ENCODE measurements around the gene PCID2. TPM values are rescaled to one million over a fixed set of nuclear protein-coding genes. Genes with fewer than 3 reads are reported as not detected.
"Not testable (repeated sequence)": the region's sequence is repeated elsewhere in the genome, so short reads cannot be mapped to it uniquely, and the experiment has no call there.

Gene PCID2
- total RNA-seq, result 35.0 and 40.1 TPM in 2 replicates

DNA sequence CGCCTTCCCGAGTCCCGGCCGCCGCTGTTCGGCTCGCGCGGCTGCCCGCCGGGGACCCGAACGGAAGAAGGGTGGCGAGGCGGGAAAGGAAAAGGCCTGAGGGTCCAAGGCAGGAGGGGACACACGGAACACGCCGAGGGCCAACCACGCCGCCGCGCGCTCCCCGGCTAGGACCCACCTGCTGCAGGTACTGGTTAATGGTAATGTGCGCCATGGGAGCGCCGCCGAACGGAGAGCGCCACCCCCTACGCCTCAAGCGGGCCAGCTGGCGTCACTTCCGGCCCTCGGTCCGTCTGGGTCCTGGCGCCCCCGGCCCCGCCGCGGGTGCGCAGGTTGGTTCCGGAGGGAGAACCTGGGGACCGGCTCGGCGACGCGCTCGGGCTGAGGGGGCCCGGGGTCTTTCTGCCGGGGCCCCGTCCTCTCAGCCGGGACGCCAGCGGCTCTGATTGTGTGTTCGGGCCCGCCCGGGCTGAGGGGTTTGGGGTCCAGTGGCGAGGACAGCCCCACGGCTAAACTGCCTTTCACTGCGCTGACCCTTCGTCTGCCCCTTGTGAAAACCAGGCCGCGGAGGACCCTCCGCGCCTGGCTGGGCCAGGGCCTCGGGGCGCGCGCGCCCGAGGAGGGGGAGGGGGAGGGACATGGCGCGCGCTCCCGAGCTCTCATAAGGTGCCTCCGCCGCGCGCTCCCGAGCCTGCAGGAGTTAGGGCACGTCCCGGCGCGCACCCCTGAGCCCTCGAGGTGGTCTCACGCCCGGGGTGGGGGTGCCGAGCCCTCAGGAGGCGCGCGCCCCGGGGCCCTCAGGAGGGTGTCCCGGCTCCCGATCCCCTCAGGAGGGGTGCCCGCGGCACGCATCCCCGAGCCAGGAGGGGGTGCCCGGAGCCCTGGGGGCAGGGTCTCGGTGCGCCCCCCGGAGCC lies at the start of gene PCID2:
TSS of gene PCID2 (minus strand) at position 249 of the 915 bp plus-strand sequence. CDS start at position 214, 35 bp downstream.
- no peak for DNase-seq (ENCODE audit: extremely low read depth, low read depth, low spot score)

DNA sequence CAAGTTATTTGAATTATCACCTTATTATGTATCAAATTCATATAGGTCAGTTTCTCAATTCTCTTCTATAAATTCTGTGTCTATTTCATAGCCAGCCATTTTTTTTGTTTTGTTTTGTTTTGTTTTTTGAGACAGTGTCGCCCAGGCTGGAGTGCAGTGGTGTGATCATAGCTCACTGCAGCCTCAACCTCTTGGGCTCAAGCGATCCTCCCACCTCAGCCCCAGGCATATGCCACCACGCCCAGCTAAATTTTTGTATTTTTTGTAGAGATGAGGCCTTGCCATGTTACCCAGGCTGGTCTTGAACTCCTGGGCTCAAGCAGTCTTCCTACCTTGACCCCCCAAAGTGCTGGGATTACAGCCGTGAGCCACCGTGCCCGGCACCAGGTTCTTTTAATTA lies 49.4 kb upstream of the PCID2 start:
- DNase-seq (ENCODE audit: extremely low read depth, low read depth, low spot score), result not testable (repeated sequence)

DNA sequence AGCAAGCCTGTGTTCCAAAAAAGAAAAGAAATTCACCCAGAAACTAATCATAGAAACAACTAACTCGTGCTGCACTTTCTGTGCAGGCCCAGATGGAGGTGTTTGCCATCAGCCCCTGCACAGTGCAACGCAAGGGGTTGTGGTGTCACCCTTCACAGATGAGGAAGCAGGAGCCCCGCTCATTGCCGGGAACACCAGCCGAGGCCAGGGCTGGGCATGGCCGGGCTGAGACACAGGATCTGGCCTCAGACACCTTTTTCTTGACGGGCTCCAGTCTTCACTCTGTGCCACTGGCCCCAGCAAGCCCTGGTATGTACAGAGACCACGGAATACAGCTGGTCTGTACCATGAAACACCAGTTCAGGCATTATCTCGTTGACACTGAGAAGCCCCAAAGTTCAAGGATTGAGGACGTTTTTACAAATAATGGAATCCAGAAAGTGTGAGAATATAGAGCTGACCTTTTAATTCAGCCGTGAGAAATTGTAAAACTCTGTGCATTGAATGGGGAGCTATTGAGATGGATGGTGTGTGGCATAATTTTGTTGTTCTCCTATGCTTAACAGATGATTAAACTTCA lies 44.1 kb upstream of the PCID2 start:
- no peak for DNase-seq (ENCODE audit: extremely low read depth, low read depth, low spot score)

DNA sequence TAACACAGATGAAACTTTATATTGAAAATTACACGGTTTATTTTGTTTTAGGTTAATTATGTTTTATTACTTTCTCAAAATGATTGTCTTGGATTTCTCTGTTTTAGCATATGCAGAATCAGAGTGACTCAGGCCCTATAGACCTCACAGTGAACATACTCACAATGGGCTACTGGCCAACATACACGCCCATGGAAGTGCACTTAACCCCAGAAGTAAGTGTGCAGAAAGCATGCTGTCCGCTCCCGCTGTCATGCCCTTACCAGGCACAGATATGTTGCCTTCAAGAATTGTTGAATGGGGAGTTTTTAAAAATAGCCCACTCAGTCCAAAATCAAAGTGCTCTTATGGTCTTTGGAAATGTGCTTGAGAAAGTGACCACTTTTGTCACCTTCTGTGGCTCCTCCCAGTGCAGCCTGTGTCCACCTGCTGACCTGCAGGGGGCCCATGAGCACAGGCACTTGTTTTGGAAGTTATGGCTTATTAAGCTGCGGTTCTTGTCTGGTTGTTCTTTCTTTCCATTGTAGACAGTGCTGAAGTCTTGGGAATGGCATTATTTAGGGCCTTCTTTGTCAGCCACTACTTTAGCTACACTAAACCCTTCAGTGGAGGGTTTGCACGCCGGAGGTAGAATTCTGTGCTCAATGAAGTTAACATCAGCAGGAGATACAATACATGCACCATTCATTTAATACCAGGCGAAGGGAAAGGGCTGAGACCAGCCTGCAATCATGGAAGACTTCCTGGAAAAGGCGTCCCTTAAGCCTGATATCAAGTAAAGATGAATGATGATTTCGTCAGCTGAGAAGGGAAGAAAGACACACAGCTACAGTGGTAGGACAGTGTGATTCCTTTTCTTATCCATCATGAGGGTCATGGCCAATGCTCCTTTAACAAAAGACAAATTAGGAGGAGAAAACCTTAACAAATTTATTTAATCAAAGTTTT lies 37.7 kb upstream of the PCID2 start:
- DNase-seq (ENCODE audit: extremely low read depth, low read depth, low spot score), result no peak

DNA sequence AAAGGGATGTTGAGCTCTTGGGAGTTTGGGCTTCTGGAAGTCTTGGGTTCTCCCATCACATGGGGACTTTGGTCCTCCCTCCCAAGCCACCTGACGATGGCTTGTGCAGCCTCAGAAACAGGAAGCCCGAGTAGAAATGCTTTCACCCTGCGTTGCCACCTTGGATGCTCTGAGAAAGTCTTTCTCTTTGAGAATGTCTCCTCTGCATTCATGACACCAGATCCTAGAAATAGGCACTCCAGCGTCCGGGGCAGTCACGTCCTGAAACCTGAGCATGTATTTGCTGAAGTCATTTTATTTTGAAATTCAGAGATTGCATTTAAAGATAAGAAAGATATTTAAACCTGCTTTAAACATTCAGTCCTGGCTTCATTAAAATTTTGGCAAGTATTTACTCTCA lies 35.4 kb upstream of the PCID2 start:
- no peak for DNase-seq (ENCODE audit: extremely low read depth, low read depth, low spot score)

DNA sequence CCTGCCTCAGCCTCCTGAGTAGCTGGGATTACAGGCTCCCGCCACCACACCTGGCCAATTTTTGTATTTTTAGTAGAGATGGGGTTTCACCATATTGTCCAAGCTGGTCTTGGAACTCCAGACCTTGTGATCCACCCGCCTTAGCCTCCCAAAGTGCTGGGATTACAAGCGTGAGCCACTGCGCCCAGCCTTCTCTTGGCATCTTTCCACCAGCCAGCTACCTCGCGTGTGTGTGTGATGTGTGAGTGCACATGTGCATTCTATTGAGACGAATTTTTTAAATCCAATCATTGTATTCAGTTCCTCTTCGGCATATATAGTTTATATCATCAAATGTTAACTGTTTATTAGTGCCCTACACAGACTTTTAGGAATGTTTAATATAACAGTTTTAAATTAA lies 33.2 kb upstream of the PCID2 start:
- DNase-seq (ENCODE audit: extremely low read depth, low read depth, low spot score), result not testable (repeated sequence)

DNA sequence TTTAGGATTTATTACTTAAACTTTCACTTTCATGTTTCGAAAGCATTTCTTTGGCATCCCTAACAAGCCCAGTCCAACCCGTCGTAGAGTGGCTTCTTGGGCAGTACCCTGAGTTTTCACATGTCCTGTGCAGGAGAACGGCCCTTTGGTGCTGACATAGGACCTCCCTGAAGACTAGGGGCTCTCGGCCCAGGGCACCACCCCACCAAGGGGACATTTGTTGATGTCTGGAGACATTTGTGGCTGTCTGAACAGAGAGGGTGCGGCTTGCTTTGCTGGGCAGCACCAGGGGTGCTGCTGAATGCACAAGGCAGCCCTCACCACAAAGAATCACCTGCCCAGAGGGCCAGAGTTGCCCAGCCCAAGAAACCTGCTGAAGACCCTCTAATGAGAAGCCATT lies 31.5 kb upstream of the PCID2 start:
- no peak for DNase-seq (ENCODE audit: extremely low read depth, low read depth, low spot score)

DNA sequence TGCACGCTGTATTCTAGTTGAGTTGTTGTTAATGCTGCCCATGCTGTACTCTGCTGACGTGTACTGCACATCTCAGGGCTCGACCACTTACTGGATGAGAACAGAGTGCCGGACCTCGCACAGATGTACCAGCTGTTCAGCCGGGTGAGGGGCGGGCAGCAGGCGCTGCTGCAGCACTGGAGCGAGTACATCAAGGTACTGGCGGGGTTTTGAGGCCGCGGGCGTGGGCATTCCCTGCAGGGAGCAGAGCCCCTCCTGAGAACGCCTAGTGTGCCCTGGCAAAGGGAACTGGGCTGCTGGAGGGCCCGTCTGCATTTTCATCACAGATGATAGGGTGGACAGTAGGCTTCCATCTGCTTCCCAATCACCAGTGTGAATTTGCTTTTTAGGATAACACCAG lies 30.9 kb upstream of the PCID2 start:
- DNase-seq (ENCODE audit: extremely low read depth, low read depth, low spot score), result no peak

DNA sequence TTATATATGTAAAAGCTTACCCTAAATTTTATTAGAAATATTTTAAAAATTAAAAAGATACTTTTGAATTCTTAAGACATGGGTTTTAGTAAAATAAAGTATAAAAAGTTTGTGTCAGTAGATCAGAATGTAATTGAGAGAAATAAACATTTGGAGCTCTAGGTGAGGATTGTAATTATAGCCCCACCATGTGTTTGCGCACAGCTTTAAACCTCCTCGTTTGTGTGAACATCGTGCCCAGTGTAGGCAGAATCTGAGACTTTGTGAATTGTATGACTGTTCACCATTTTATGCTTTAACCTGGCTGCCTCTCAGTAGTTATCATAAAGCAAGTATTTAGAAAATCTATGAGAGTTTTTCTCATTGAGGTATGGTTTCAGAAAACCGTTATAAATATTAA lies 30.1 kb upstream of the PCID2 start:
- no peak for DNase-seq (ENCODE audit: extremely low read depth, low read depth, low spot score)

DNA sequence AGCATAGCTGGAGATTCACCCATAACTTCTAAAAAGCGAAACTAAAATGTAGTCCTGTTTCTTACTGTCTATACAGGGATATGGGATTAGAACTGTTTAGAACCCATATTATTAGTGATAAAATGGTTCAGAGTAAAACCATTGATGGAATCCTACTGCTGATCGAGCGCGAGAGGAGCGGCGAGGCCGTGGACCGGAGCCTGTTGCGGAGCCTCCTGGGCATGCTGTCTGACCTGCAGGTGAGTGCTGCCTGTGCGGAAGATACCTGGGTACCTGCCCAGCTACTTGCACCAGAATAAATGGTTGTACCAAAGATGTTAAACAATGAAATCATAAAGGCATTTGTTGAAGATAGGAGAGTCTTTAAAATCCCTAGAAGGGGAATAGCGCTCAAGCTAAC lies 24.6 kb upstream of the PCID2 start:
- no peak for DNase-seq (ENCODE audit: extremely low read depth, low read depth, low spot score)

DNA sequence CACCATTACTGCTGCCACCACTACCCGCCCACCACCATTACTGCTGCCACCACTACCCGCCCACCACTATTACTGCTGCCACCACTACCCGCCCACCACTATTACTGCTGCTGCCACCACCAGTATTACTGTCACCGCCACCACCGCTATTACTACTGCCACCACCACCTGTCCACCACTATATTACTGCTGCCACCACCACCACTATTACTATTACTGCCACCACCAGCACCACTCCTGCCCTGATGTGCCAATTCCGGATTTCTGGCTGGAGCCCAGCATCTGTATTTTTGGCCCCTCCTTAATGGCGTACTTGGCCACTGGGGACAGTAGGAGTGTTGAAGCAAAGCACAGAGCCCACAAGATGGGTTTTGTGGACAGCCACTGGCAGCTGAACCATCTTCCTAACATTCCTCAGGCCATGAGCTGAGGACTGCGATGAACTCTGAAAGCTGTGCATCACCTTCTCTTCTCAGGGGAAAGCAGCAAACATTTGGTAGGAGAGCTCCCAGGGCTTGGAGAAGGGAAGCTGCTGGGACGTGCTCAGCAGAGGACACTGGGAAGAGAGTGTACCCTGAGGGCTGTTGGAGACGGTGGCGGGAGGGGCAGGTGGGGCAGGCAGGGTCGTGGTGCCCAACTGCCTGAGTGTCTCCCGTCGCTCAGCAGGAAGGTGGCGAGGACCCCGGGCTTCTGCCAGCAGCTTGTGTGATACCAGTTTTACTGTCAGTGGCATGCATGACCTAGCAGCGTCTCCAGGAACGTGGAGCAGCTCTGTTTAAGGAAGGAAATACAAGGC lies 23.9 kb upstream of the PCID2 start:
- DNase-seq (ENCODE audit: extremely low read depth, low read depth, low spot score), result no peak

DNA sequence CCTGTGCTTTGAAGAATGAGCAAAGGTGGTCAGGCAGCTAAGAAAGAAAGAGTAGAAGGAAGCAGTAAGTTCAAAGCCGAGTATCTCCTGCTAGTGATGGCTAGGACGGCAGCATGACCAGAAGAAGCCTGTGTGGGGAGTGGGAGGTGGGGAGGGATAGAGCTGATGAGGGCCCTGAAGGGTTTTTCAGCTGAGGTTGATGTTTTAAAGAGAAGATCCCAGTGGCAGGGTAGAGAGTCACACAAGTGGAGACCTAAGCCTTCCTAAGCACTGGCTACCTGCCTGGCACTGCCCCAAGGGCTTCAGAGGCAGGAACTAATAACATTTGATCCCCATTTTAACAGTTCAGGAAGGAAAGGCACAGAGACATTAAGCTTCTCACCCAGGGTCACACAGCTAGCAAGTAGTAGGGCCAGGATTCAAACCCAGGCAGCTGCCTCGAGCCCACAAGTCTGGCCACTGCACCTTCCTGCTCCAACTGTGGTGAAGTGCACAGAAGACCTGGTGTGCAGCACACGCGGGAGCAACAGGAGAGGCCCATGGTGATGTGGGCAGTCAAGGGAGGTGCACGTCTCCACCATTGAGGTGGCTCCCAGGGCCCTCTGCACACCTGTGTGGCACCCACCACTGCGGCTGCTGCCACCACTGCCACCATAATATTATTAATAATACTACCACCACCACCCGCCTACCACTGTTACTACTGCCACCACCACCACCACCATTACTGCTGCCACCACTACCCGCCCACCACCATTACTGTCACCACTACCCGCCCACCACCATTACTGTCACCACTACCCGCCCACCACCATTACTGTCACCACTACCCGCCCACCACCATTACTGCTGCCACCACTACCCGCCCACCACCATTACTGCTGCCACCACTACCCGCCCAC lies 23.1 kb upstream of the PCID2 start:
- DNase-seq (ENCODE audit: extremely low read depth, low read depth, low spot score), result no peak

DNA sequence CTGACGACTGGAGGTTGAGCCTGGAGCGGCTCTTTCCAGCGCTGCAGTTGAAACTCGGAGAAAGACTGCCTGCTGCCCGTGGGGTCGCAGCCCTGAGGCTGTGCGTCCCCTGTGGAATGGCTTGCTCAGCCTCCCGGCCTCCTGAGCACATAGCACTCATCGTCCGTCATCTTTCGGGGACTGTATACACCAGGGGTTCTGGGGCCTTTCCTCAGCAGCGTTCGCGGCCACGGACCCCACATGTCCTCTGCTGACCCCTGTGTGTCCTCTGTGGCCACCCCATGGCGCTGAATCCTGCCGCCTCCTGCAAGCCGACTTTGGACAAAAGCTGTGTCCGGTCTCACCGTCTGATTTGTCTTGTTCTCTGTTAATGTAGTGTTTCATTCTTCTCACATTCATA lies 21.3 kb upstream of the PCID2 start:
- no peak for DNase-seq (ENCODE audit: extremely low read depth, low read depth, low spot score)

DNA sequence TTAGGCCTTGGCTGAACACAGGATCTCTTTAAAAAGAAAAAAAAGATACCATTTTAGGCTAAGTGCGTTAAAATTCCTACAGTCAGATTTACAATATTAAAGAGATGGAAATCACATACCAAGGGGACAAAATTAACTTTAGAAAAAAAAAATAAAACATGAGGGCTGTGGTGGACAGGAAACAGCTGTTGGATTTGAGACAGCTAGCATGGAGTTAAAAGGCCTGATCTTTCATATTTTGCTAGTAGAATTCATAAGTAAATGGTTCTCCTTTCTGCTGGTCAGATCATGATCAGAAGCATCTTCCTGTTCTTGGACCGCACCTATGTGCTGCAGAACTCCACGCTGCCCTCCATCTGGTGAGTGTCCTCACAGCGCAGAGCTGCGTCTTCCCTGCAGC lies 20.7 kb upstream of the PCID2 start:
- no peak for DNase-seq (ENCODE audit: extremely low read depth, low read depth, low spot score)

DNA sequence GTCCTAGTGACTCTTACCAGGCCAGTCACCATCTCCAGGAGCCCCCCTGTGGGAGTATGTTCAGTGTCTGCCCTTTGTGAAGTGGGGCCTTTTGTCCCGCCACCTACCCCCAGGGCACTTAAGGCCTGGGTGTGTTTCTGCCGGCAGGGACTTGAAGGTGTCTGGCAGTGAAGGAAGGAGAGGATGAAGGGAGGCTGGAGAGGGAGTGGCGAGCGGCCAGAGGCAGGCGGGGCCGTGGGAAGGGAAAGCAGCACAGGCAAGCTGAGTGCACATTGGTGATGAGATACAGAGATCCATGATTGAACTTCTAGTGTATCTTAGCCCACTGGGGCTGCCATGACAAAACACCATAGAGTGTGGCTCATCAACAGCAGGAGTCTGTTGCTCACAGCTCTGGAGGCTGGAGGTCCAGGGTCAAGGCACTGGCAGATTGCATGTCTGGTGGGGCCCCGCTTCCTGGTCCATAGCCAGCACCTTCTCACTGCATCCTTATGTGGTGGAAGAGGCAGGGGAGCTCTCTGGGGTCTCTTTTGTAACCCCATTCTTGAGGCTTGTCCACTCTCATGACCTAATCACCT lies 18.5 kb upstream of the PCID2 start:
- no peak for DNase-seq (ENCODE audit: extremely low read depth, low read depth, low spot score)

DNA sequence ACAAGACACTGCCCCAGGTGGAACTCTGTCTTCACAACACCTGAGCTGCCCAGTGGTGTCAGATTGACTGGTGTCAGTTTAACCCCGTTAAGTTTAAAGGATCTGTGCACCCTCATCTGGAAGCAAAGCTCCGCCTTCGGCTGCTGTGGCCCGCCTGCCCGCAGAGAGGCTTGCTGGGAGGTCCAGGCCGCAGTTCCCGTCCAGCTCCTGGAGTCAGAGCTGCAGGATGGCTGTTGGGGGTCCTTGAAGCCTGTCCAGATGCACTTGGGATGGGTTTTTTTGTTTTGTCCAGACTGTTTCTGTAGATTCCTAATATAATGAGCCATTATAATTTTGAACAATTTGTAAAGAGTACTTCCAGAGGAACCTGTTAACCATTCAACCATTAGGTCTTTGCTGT lies 17.0 kb upstream of the PCID2 start:
- no peak for DNase-seq (ENCODE audit: extremely low read depth, low read depth, low spot score)

DNA sequence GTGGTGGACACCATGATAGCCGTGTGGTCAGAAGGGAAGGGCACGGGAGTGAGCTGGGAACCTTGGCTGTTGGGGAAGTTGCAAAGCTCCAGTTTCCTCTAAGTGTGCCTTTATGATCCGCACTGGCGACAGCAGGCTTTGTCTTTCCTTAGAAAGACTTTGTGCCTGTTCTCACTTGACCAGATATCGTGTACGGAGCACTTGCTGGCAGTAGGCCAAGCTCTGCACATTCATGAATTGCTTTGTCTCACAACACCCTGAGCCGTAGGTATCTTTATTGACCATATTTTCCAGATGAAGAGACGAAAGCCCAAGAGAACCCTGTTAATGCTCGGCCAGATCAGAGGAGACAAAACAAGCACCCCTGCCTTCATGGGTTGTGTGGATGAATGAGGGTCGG lies 16.0 kb upstream of the PCID2 start:
- DNase-seq (ENCODE audit: extremely low read depth, low read depth, low spot score), result no peak

DNA sequence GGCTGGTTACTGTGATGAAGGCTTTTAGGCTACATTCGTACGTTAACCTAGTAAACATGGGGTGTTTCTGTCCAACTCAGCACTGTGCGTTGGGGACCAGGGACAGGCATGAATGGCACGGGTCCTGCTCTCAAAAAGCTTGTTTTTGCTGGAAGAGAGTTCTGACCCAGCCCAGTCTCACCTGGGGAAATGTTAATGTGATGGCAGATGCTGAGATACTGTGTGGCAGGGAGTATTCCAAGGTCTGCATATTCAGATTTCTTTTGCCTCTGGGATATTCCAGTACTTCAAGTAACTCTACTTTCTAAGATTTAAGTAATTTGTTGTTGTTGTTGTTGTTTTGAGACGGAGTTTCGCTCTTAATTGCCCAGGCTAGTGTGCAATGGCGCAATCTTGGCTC lies 14.6 kb upstream of the PCID2 start:
- no peak for DNase-seq (ENCODE audit: extremely low read depth, low read depth, low spot score)

DNA sequence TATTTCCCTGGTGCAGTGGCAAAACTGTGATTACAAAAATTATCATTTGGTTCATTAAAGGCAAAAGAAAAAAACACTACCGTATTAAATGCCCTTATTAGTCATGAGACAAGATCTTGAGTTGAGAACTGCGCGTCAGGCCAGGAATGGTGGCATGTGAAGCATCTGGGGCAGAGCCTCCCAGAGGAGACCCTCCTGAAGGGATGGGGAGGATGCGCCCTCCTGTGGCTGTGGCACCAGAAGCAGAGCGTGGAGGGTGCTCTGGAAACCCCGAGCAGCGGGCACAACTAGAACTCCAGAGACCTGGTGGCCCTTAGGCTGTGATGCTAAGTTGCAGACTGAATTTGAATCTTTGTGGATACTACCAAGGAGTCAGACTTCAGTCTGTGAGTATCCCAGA lies 12.4 kb upstream of the PCID2 start:
- no peak for DNase-seq (ENCODE audit: extremely low read depth, low read depth, low spot score)
